ENCODE results near the gene MORC2.

The MORC2 gene

DNA sequence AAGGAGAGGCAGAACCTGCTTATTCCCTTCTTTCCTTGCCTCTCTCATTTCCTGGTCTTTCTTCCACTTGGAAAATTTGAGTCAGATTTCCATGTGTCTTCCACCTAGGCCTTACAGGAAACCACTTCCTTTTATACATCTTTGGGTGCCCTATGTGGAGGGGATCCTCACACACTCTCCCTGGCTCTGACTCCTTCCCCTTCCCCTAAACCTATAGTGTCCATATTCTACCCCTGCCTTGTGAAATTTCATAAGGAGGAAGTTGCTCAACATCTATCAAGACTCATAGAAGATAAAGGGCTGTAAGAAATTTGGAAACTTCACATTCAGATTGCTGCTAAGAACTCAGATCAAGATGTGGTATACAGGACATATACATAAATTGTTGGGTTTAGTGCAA, 20.9 kb upstream of the MORC2 start:
- Histone ChIP-seq H3K27ac (no peak overlapping the region), H3K9ac (ENCODE audit: insufficient read length) (no peak overlapping the region), H3K36me3 (ENCODE audit: insufficient read depth, low read length) (no peaks in the 10 kb centered on the region), H3K4me3 (no peak overlapping the region), H3K9me3 (ENCODE audit: low read depth, low read length) (no peaks in the 10 kb centered on the region; the same call in 1 of the 2 replicates)
- no peak for DNase-seq (ENCODE audit: low read depth, low spot score)
- TF ChIP-seq POLR2AphosphoS5 (IDR thresholded peaks at IDR 0.05; ENCODE audit: borderline replicate concordance, low read depth, low read length) (no peak), EZH2 (IDR thresholded peaks at IDR 0.05) (no peak), FOXP2 (optimal IDR thresholded peaks at IDR 0.05; ENCODE audit: control extremely low read depth, extremely low read length, insufficient read depth) (no peak)

DNA sequence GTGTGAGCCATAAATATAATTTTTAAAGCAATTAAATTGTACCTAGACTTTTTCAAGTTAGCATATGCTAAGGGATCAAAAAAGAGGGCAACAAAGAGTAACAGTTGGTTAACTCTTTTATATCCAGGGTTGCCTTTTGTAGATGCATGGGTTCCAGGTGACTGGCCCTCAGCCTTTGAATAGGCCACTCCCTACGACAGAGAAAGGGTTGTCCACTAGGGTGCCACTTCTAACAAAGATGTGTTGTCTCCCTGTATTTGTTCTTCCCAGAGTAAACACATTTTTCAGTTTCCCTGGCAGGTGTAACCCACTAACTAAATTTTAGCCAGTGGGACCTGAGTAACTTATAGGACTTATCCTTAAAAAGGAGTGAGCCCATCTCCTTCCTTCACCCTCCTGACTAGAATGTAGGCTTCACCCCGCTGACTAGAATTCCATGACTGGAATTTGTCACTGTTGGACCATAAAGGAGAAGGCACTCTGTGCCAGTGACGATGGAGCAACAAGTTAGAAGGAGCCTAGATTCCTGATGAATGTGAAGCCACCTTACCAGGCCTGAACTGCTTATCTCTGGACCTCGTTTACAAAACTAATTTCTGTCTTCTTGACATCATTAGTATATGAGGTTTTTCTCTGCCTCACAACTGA, 17.1 kb upstream of the MORC2 start:
- no peak for DNase-seq (ENCODE audit: low read depth, low spot score)
- Histone ChIP-seq H3K4me3 (no peak overlapping the region), H3K9me3 (ENCODE audit: low read depth, low read length) (no peaks in the 10 kb centered on the region; the same call in 1 of the 2 replicates), H3K9ac (ENCODE audit: insufficient read length) (no peak overlapping the region), H3K36me3 (ENCODE audit: insufficient read depth, low read length) (no peaks in the 10 kb centered on the region), H3K27ac (no peak overlapping the region)
- TF ChIP-seq POLR2AphosphoS5 (IDR thresholded peaks at IDR 0.05; ENCODE audit: borderline replicate concordance, low read depth, low read length) = no peak
- no peak for TF ChIP-seq EZH2 (IDR thresholded peaks at IDR 0.05)
- no peak for TF ChIP-seq FOXP2 (optimal IDR thresholded peaks at IDR 0.05; ENCODE audit: control extremely low read depth, extremely low read length, insufficient read depth)

DNA sequence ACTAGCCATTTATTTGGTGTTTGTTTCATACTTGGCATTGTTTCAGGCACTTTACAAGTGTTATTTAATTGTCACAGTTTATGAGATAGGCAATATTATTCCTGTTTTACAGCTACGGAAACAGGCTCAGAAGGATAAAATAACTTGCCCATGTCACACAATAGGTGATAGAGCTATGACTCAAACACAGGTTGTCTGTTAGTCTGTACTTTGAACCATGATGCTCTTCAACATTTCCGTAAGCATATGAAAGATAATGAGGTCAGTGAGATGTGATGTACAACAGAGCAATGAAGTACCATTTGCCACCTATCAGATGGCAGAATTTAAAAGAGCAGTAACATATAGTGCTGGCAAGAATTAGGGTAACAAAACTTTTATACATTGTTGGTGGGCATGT, 15.7 kb upstream of the MORC2 start:
- no peak overlapping the region for H3K4me3 ChIP-seq
- no peak overlapping the region for H3K27ac ChIP-seq
- no peak overlapping the region for H3K9ac ChIP-seq (ENCODE audit: insufficient read length)
- no peak for DNase-seq (ENCODE audit: low read depth, low spot score)
- no peaks in the 10 kb centered on the region; the same call in 1 of the 2 replicates for H3K9me3 ChIP-seq (ENCODE audit: low read depth, low read length)
- no peaks in the 10 kb centered on the region for H3K36me3 ChIP-seq (ENCODE audit: insufficient read depth, low read length)
- TF ChIP-seq EZH2 (IDR thresholded peaks at IDR 0.05) (no peak), POLR2AphosphoS5 (IDR thresholded peaks at IDR 0.05; ENCODE audit: borderline replicate concordance, low read depth, low read length) (no peak), FOXP2 (optimal IDR thresholded peaks at IDR 0.05; ENCODE audit: control extremely low read depth, extremely low read length, insufficient read depth) (no peak)

DNA sequence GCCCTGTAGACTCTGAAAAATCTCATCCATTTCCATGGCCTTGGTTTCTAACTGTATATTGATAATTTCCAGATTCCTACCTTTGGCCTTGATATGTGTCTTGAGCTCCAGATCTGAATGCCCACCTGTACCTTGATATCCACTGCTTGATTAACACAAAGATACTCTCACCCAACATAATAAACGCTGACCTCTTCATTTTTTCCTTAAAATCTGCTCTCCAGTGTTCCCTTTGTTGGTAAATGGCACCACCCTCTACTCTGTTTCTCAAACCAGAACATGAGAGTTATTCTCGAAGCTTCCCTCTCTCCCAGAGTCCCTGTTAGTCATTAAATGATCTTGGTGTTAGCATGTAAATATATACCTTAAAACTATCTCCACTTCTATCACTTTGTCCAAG, 13.9 kb upstream of the MORC2 start:
- Histone ChIP-seq H3K27ac (no peak overlapping the region), H3K9ac (ENCODE audit: insufficient read length) (no peak overlapping the region), H3K4me3 (no peak overlapping the region), H3K36me3 (ENCODE audit: insufficient read depth, low read length) (peaks cover 6% of the 10 kb centered on the region; the same call in 1 of the 2 replicates), H3K9me3 (ENCODE audit: low read depth, low read length) (no peaks in the 10 kb centered on the region; the same call in 1 of the 2 replicates)
- TF ChIP-seq FOXP2 (optimal IDR thresholded peaks at IDR 0.05; ENCODE audit: control extremely low read depth, extremely low read length, insufficient read depth) = no peak
- TF ChIP-seq POLR2AphosphoS5 (IDR thresholded peaks at IDR 0.05; ENCODE audit: borderline replicate concordance, low read depth, low read length) = no peak
- no peak for TF ChIP-seq EZH2 (IDR thresholded peaks at IDR 0.05)
- no peak for DNase-seq (ENCODE audit: low read depth, low spot score)

DNA sequence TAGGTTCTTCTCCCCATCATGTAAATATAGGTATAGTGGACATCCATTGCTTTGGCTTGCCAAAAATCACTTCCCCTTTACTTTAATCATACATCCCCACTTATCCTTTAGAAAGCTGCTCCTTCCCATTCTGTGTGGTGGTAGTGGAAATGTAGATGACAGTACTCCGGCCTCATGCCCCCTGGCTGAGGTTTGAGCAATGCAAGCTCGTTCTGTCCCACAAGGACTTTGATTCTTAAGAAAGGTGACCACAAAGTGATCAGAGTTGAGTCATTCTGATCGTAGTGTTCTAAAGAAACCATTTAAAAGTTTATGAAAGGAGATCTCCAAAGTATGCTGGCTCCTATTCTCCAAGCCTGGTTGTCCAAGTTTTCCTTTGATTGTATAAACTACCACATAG, 11.4 kb upstream of the MORC2 start:
- H3K9me3 ChIP-seq (ENCODE audit: low read depth, low read length) = peaks cover 16% of the 10 kb centered on the region
- TF ChIP-seq EZH2 (IDR thresholded peaks at IDR 0.05) (no peak), FOXP2 (optimal IDR thresholded peaks at IDR 0.05; ENCODE audit: control extremely low read depth, extremely low read length, insufficient read depth) (no peak), POLR2AphosphoS5 (IDR thresholded peaks at IDR 0.05; ENCODE audit: borderline replicate concordance, low read depth, low read length) (no peak)
- no peak overlapping the region for H3K4me3 ChIP-seq
- H3K27ac ChIP-seq = no peak overlapping the region
- no peak overlapping the region for H3K9ac ChIP-seq (ENCODE audit: insufficient read length)
- no peak for DNase-seq (ENCODE audit: low read depth, low spot score)
- H3K36me3 ChIP-seq (ENCODE audit: insufficient read depth, low read length) = peaks cover 28% of the 10 kb centered on the region

DNA sequence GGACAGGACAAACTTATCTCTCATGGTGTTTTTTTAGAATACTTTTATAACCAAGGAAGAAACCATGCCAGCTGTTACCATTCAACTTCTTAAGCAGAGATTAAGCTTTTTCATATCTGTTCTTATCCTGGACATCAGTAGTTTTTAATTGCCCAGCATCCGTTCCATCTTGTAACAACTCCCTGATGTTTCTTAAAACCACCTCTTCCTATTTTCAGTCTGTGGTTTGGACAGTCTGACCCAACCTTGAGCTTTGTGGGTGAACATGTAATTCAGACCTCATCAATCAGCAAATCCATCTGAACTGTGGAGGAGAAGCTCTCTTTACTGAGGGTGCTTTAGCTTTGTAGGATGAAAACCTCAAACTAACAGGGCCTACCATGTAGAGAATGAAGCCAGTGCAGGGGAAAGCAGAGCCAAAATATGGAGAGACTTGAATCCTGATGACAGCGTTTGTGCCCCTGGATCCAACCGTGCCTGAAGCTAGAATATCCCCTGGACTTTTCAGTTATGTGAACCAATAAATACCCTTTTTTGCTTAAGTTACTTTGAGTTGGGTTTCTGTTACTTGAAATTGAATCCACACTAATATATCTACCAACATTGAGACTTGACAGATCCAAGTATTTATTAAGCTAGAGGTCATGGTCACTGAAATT, 9.9 kb upstream of the MORC2 start:
- H3K9me3 ChIP-seq (ENCODE audit: low read depth, low read length) = peaks cover 31% of the 10 kb centered on the region
- H3K36me3 ChIP-seq (ENCODE audit: insufficient read depth, low read length) = peaks cover 43% of the 10 kb centered on the region

DNA sequence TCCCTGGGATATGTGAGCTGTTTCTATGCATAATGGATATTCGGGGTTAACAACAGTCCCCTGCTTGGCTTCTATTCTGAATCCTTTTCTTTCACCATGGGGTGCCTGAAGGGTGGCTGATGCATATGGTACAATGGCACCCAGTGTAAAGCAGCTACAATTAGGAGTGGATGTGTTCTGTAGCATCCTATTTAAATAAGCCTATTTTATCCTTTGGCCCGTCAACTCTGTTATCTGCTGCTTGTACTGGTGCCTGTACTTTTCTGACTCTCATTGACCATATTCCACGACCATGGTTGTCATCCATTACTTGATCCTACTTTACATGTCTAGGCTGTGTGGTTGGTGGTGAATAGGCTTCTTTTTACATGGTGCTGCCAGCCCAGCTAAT, 1.8 kb upstream of the MORC2 start:
- Histone ChIP-seq H3K4me3 (peak overlapping the region; percentile 82), H3K36me3 (ENCODE audit: insufficient read depth, low read length) (peaks cover 76% of the 10 kb centered on the region), H3K27ac (no peak overlapping the region), H3K9ac (ENCODE audit: insufficient read length) (peak overlapping the region; percentile 96), H3K9me3 (ENCODE audit: low read depth, low read length) (peaks cover 61% of the 10 kb centered on the region)
- TF ChIP-seq FOXP2 (optimal IDR thresholded peaks at IDR 0.05; ENCODE audit: control extremely low read depth, extremely low read length, insufficient read depth) = no peak
- TF ChIP-seq EZH2 (IDR thresholded peaks at IDR 0.05) = no peak
- no peak for TF ChIP-seq POLR2AphosphoS5 (IDR thresholded peaks at IDR 0.05; ENCODE audit: borderline replicate concordance, low read depth, low read length)
- DNase-seq (ENCODE audit: low read depth, low spot score) = no peak

More for the DNA sequence above, 9.9 kb upstream of the MORC2 start:
- Histone ChIP-seq H3K27ac (no peak overlapping the region), H3K9ac (ENCODE audit: insufficient read length) (no peak overlapping the region), H3K4me3 (no peak overlapping the region)
- DNase-seq (ENCODE audit: low read depth, low spot score) = no peak
- TF ChIP-seq FOXP2 (optimal IDR thresholded peaks at IDR 0.05; ENCODE audit: control extremely low read depth, extremely low read length, insufficient read depth) (no peak), EZH2 (IDR thresholded peaks at IDR 0.05) (no peak), POLR2AphosphoS5 (IDR thresholded peaks at IDR 0.05; ENCODE audit: borderline replicate concordance, low read depth, low read length) (no peak; the same call in 1 of the 2 replicates)

DNA sequence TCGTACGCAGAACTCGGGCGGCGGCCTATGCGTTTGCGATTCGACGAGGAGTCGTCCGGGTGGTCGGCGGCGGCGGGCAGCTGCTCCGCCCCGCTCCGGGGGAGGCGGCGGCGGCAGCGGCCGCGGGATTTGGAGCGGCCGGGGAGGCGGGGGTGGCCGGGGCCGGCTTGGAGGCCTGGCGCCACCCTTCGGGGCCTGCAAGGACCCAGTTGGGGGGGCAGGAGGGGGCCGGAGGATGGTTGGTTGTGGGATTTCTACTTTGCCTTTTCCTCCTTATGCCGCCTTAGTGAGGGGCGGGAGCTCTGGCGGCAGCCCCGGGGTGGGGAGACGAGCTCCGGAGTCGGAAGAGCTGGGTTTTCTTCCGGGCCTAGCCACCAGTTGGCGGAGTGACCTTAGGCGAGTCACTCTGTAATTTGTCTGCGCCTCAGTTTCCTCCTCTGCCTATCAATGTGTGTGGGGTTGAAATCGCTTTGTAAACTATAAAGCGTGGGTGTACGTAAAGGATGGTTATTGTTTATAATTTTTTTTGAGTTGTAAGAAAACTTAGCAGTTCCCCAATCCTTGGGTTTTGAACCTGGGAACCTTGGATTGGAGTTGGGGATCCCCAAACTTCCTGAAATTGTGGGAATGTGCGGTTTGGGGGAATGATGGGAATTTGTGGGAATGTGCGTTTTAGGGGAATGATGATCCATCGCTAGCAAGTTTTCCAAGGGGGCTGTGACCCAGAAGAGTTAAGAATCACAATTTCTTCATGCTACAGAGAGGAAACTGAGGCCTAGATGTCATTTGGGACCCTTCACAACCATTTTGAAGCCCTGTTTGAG, 1.2 kb upstream of the MORC2 start:
- Histone ChIP-seq H3K9ac (ENCODE audit: insufficient read length) (peak overlapping the region; percentile 96), H3K9me3 (ENCODE audit: low read depth, low read length) (peaks cover 55% of the 10 kb centered on the region), H3K36me3 (ENCODE audit: insufficient read depth, low read length) (peaks cover 70% of the 10 kb centered on the region), H3K27ac (peak overlapping the region; percentile 93), H3K4me3 (peak overlapping the region; percentile 82)
- DNase-seq (ENCODE audit: low read depth, low spot score) = no peak
- TF ChIP-seq EZH2 (IDR thresholded peaks at IDR 0.05) (no peak), FOXP2 (optimal IDR thresholded peaks at IDR 0.05; ENCODE audit: control extremely low read depth, extremely low read length, insufficient read depth) (no peak), POLR2AphosphoS5 (IDR thresholded peaks at IDR 0.05; ENCODE audit: borderline replicate concordance, low read depth, low read length) (no peak)

All from SK-N-MC (cell line).